HEK293 (cell line): Measurements from ENCODE around the gene SLIT2.

Experiments
- CTCF ChIA-PET: fragments of 350-600 bp; formaldehyde crosslinking; extraction: SDS; loops from one replicate; lab custom pipeline; 2021; ENCODE audit warnings: antibody characterized with exemption; lab: Yijun Ruan, JAX
- POLR2A ChIA-PET: fragments of 300-600 bp; formaldehyde crosslinking; extraction: SDS; loops from one replicate; lab custom pipeline; 2020; ENCODE audit warnings: antibody characterized with exemption, inconsistent platforms; lab: Yijun Ruan, JAX
- H3K27ac ChIP-seq: fragments of 200-500 bp; sonication (Bioruptor generic); 2 replicates; pipeline ENCODE4 v1.5.1; 2014; ENCODE audit warnings: low read depth, low read length, control low read depth, inconsistent platforms; ENCODE audit errors: extremely low read depth
- H3K36me3 ChIP-seq, 2 experiments: fragments of 200-500 bp in 1 of 2; sonication (Bioruptor generic) in 1 of 2; 1 replicate in 1 of 2; 2 replicates in 1 of 2; pipeline ENCODE4 v1.5.1; 2014 to 2017; ENCODE audit warnings: inconsistent platforms in 2 of 2, low read length in 2 of 2; ENCODE audit not compliant: control insufficient read depth in 2 of 2, insufficient read depth in 1 of 2
- H3K4me1 ChIP-seq: fragments of 200-500 bp; sonication (Bioruptor generic); 2 replicates; pipeline ENCODE4 v1.5.1; 2014; ENCODE audit warnings: mild to moderate bottlenecking, low read length, inconsistent platforms; ENCODE audit not compliant: control insufficient read depth, insufficient read depth
- H3K4me3 ChIP-seq: 2 replicates; pipeline ENCODE4 v1.5.1; 2011; ENCODE audit warnings: low read depth, mild to moderate bottlenecking, control low read depth, low read length, moderate library complexity
- H3K9me3 ChIP-seq: fragments of 200-500 bp; sonication (Bioruptor generic); 2 replicates; pipeline ENCODE4 v1.5.1; 2014; ENCODE audit warnings: low read depth, low read length, inconsistent platforms; ENCODE audit not compliant: control insufficient read depth, insufficient read depth
- BCL11B ChIP-seq: fragments of 450-650 bp; formaldehyde crosslinking; IDR thresholded peaks from 2 replicates; pipeline ENCODE4 v1.5.1; 2016; ENCODE audit warnings: low read depth, missing biosample characterization, missing genetic modification characterization
- BCL6B ChIP-seq: fragments of 450-650 bp; formaldehyde crosslinking; IDR thresholded peaks from 2 replicates; pipeline ENCODE4 v1.5.1; 2017; ENCODE audit warnings: missing biosample characterization, missing genetic modification characterization
- HOXC10 ChIP-seq: sonication (generic); formaldehyde crosslinking; IDR thresholded peaks from 2 replicates; pipeline ENCODE4 v1.8.1; 2023; ENCODE audit warnings: mild to moderate bottlenecking, missing genetic modification reagents
- HOXD13 ChIP-seq: sonication (generic); formaldehyde crosslinking; IDR thresholded peaks from 2 replicates; pipeline ENCODE4 v1.8.0; 2022; ENCODE audit warnings: missing genetic modification reagents, borderline replicate concordance
- MZF1 ChIP-seq: fragments of 450-650 bp; formaldehyde crosslinking; IDR thresholded peaks from 2 replicates; pipeline ENCODE4 v1.5.1; 2017; ENCODE audit warnings: missing biosample characterization, missing genetic modification characterization, borderline replicate concordance
- PBX3 ChIP-seq: sonication (generic); formaldehyde crosslinking; IDR thresholded peaks from 2 replicates; pipeline ENCODE4 v1.8.1; 2022; ENCODE audit warnings: mild to moderate bottlenecking, moderate library complexity, missing genetic modification reagents
- PRDM6 ChIP-seq: fragments of 450-650 bp; formaldehyde crosslinking; IDR thresholded peaks from 2 replicates; pipeline ENCODE4 v1.5.1; 2017; ENCODE audit warnings: missing biosample characterization, missing genetic modification characterization
- REST ChIP-seq: fragments of 450-650 bp; formaldehyde crosslinking; IDR thresholded peaks from 2 replicates; pipeline ENCODE4 v1.5.1; 2016; ENCODE audit warnings: missing biosample characterization, missing genetic modification characterization
- SCRT2 ChIP-seq: fragments of 450-650 bp; formaldehyde crosslinking; IDR thresholded peaks from 2 replicates; pipeline ENCODE4 v1.5.1; 2016; ENCODE audit warnings: missing biosample characterization, missing genetic modification characterization
- WT1 ChIP-seq: fragments of 450-650 bp; formaldehyde crosslinking; IDR thresholded peaks from 2 replicates; pipeline ENCODE4 v1.5.1; 2016; ENCODE audit warnings: missing biosample characterization, missing genetic modification characterization
- ZBTB1 ChIP-seq: fragments of 450-650 bp; formaldehyde crosslinking; IDR thresholded peaks from 2 replicates; pipeline ENCODE4 v1.5.1; 2016; ENCODE audit warnings: missing biosample characterization, missing genetic modification characterization
- ZBTB26 ChIP-seq: fragments of 450-650 bp; formaldehyde crosslinking; optimal IDR thresholded peaks from 2 replicates; pipeline ENCODE3; 2016; ENCODE audit warnings: missing biosample characterization, mild to moderate bottlenecking, missing genetic modification characterization
- ZNF174 ChIP-seq: fragments of 450-650 bp; formaldehyde crosslinking; IDR thresholded peaks from 2 replicates; pipeline ENCODE4 v1.5.0; 2017; ENCODE audit warnings: missing biosample characterization, mild to moderate bottlenecking, missing genetic modification characterization
- ZNF416 ChIP-seq: fragments of 450-650 bp; formaldehyde crosslinking; IDR thresholded peaks from 2 replicates; pipeline ENCODE4 v1.5.1; 2016; ENCODE audit warnings: missing biosample characterization, missing genetic modification characterization
- ZNF423 ChIP-seq: fragments of 450-650 bp; formaldehyde crosslinking; IDR thresholded peaks from 2 replicates; pipeline ENCODE4 v1.5.1; 2016; ENCODE audit warnings: missing biosample characterization, missing genetic modification characterization
- ZNF514 ChIP-seq: fragments of 450-650 bp; formaldehyde crosslinking; IDR thresholded peaks from 2 replicates; pipeline ENCODE4 v1.5.1; 2016; ENCODE audit warnings: missing biosample characterization, missing genetic modification characterization
- ZNF561 ChIP-seq: fragments of 450-650 bp; IDR thresholded peaks from 2 replicates; pipeline ENCODE4 v1.5.1; 2018; ENCODE audit warnings: missing biosample characterization, missing genetic modification characterization, borderline replicate concordance
- ZNF626 ChIP-seq: fragments of 450-650 bp; sonication (Bioruptor Pico); formaldehyde crosslinking; IDR thresholded peaks from 2 replicates; pipeline ENCODE4 v1.5.1; 2018; ENCODE audit warnings: missing biosample characterization, missing genetic modification characterization, inconsistent platforms
- ZNF645 ChIP-seq: fragments of 450-650 bp; formaldehyde crosslinking; IDR thresholded peaks from 2 replicates; pipeline ENCODE4; 2016; ENCODE audit warnings: missing biosample characterization, missing genetic modification characterization
- ZNF664 ChIP-seq: fragments of 450-650 bp; formaldehyde crosslinking; IDR thresholded peaks from 2 replicates; pipeline ENCODE4 v1.5.1; 2016; ENCODE audit warnings: missing biosample characterization, missing genetic modification characterization
- TF ChIP-seq, protein P1 (sequence below): fragments of 450-650 bp; formaldehyde crosslinking; IDR thresholded peaks from 2 replicates; pipeline ENCODE4 v1.5.1; 2016; ENCODE audit warnings: missing biosample characterization, missing genetic modification characterization
- TF ChIP-seq, protein P2 (sequence below): fragments of 450-650 bp; formaldehyde crosslinking; IDR thresholded peaks from 2 replicates; pipeline ENCODE4 v1.5.1; 2016; ENCODE audit warnings: missing biosample characterization, missing genetic modification characterization

SLIT2 gene

DNA sequence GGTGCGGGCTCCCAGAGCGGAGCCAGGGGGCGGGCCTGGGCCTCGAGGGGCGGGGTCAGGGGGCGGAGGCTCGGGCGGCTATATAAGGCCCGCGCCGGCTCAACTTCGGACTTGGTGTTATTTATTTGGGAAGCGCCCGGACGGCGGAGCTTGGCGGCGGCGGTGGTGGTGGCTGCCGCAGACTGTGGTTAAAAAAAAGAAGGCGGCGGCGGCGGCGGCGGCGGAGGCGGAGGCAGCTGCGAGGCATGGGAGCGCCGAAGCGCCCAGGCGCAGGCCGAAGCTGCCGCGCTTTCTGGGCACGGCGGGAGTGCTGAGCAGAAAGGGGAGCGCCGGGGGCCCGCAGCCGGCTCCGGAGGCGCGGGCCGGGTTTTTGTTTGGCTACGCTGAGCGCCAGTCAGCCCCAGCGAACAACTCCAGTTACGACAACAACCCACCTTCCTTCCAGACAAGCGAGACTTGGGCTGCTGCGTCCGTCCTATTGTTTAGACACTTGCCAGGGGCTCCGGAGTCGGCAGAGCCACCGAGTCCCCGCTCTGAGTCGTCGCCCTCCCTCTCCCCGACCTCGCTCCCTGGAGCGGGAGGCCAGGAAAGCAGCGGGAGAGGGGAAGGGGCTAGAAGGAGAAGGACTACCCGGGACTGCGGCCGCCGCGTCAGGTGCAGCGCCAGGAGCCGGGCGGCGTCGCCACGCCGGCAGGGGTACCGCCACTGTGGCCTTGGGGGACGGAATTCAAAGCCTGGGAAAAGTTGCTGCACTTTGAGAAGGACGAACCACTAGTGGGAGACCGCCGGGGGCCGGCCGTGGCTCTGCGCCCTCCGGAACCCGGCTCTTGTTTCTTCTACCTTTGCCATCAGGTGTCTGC lies at the start of gene SLIT2 (continued):
- TF ChIP-seq, protein P1, sequence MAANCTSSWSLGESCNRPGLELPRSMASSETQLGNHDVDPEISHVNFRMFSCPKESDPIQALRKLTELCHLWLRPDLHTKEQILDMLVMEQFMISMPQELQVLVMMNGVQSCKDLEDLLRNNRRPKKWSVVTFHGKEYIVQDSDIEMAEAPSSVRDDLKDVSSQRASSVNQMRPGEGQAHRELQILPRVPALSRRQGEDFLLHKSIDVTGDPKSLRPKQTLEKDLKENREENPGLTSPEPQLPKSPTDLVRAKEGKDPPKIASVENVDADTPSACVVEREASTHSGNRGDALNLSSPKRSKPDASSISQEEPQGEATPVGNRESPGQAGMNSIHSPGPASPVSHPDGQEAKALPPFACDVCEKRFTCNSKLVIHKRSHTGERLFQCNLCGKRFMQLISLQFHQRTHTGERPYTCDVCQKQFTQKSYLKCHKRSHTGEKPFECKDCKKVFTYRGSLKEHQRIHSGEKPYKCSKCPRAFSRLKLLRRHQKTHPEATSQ (tag by site-specific recombination): no peak
- TF ChIP-seq ZBTB26 (tag by site-specific recombination) (peak; percentile 48), ZNF664 (tag by site-specific recombination) (no peak), HOXC10 (CRISPR knock-in tag) (0 out of 2 replicates have a peak, but pooled peaks have one; percentile 52), ZBTB1 (tag by site-specific recombination) (no peak), REST (tag by site-specific recombination) (no peak), ZNF645 (tag by site-specific recombination) (no peak), ZNF514 (tag by site-specific recombination) (no peak), BCL6B (tag by site-specific recombination) (no peak), ZNF561 (0 out of 2 replicates have a peak, but pooled peaks have one; percentile 0), WT1 (no peak), MZF1 (no peak), PBX3 (0 out of 2 replicates have a peak, but pooled peaks have one; percentile 36)
- TF ChIP-seq, protein P2, sequence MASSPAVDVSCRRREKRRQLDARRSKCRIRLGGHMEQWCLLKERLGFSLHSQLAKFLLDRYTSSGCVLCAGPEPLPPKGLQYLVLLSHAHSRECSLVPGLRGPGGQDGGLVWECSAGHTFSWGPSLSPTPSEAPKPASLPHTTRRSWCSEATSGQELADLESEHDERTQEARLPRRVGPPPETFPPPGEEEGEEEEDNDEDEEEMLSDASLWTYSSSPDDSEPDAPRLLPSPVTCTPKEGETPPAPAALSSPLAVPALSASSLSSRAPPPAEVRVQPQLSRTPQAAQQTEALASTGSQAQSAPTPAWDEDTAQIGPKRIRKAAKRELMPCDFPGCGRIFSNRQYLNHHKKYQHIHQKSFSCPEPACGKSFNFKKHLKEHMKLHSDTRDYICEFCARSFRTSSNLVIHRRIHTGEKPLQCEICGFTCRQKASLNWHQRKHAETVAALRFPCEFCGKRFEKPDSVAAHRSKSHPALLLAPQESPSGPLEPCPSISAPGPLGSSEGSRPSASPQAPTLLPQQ: no peak

DNA sequence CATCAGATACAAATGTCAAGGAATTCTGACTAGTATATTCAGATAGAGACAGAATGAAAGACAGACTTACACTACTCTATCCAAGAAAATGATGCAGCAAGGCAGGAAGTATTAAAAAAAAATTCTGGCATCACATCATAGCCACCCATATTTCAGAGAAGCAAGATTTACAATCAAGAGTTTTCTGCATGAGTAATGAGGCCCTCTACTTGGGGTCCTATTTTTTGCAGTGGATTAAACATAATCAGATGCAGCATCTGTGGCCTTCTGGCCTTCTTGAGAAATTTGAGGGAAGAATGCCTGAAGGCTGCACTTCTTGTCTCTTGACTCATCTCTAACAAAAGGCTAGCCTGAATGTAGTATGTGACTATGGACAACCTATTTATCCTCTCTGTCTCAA lies 48.2 kb upstream of the SLIT2 start:
- Histone ChIP-seq H3K4me1 (no peaks in the 10 kb centered on the region), H3K9me3 (no peaks in the 10 kb centered on the region), H3K4me3 (no peak overlapping the region), H3K27ac (no peak overlapping the region), H3K36me3 (no peaks in the 10 kb centered on the region)
- CTCF ChIA-PET: no interaction called here
- POLR2A ChIA-PET: no interaction called here
- TF ChIP-seq SCRT2 (tag by site-specific recombination): no peak
- no peak for TF ChIP-seq PRDM6 (tag by site-specific recombination)
- TF ChIP-seq ZNF626 (tag by site-specific recombination): no peak
- no peak for TF ChIP-seq ZNF174 (tag by site-specific recombination)
- no peak for TF ChIP-seq ZNF423
- no peak for TF ChIP-seq ZNF416
- TF ChIP-seq HOXD13: no peak
- no peak for TF ChIP-seq BCL11B (tag by site-specific recombination)
